Activated CD4-positive, alpha-beta memory T cell treated with anti-CD3 and anti-CD28 coated beads, Interleukin-2, amount 10 ng/mL, durations not matched to agents 7 days and 5 days (primary cell): ENCODE results near the gene DMAP1. TPM values are rescaled to one million over a fixed set of nuclear protein-coding genes. Genes with fewer than 3 reads are reported as not detected.
A peak's percentile ranks its signal among the peaks of the same experiment; 100 is the strongest.
"Not testable (repeated sequence)": the region's sequence is repeated elsewhere in the genome, so short reads cannot be mapped to it uniquely, and the experiment has no call there.

Experiments used
- CTCF ChIA-PET: fragments of 350-600 bp; sonication (Branson Sonifier 250); formaldehyde crosslinking; loops from one replicate; lab custom pipeline; 2021; ENCODE audit warnings: antibody characterized with exemption, inconsistent platforms; lab: Charles Lee
- POLR2A ChIA-PET: fragments of 350-600 bp; sonication (Branson Sonifier 250); formaldehyde crosslinking; loops from one replicate; lab custom pipeline; 2021; ENCODE audit warnings: antibody characterized with exemption; lab: Charles Lee
- DNase-seq: peaks from one replicate; pipeline ENCODE4 v3.0.0-alpha.2; 2020
- H3K27ac Mint-ChIP-seq: one replicate; pipeline ENCODE4 v1.8.0; 2021; ENCODE audit warnings: mild to moderate bottlenecking, mixed read lengths
- H3K27me3 Mint-ChIP-seq: one replicate; pipeline ENCODE4 v1.8.0; 2021; ENCODE audit warnings: mixed read lengths
- H3K36me3 Mint-ChIP-seq: one replicate; pipeline ENCODE4 v1.8.0; 2021; ENCODE audit warnings: low read depth, mixed read lengths
- H3K4me1 Mint-ChIP-seq: one replicate; pipeline ENCODE4 v1.8.0; 2021; ENCODE audit warnings: mixed read lengths
- H3K4me3 Mint-ChIP-seq: one replicate; pipeline ENCODE4 v1.8.0; 2021; ENCODE audit warnings: mild to moderate bottlenecking, mixed read lengths
- H3K9me3 Mint-ChIP-seq: one replicate; pipeline ENCODE4 v1.8.0; 2021; ENCODE audit warnings: mixed read lengths
- total RNA-seq, 2 experiments: library from RNA; stranded (reverse); gene quantifications; one replicate each; pipeline ENCODE4 v1.2.3, GENCODE V29; 2021

DMAP1 gene
- total RNA-seq: 10 to 100 TPM; 39.6 to 40.2 TPM

- peak; percentile 88 for DNase-seq
- ChIA-PET CTCF (interaction anchor here (0.6 to 1.4 kb wide), 7 partner anchors 44 to 1090 kb away, joined by 3 to 5 read pairs (median 3); no protein-coding TSS in a partner anchor), POLR2A (interaction anchor here (0.8 to 2.0 kb wide), 9 partner anchors 8 to 564 kb away, joined by 3 to 14 read pairs (median 4); partner anchors contain the start of gene KDM4A)
- H3K27ac Mint-ChIP-seq: peak within 1 kb of the TSS; percentile 90
- peaks cover 36% of the 10 kb centered on the region for H3K4me1 Mint-ChIP-seq
- H3K36me3 Mint-ChIP-seq: peaks cover 23% of the 10 kb centered on the region
- H3K27me3 Mint-ChIP-seq: no peaks in the 10 kb centered on the region
- no peaks in the 10 kb centered on the region for H3K9me3 Mint-ChIP-seq
- peak within 1 kb of the TSS; percentile 96 for H3K4me3 Mint-ChIP-seq
Observed at GRCh38 chr1:44213222-44214112, at the start of gene DMAP1. TSS of gene DMAP1 (plus strand) at chr1:44213471. CDS start at chr1:44213754, 283 bp downstream.

- Mint-ChIP-seq H3K27ac (no peak overlapping the region), H3K4me3 (no peak overlapping the region), H3K4me1 (peaks cover 8% of the 10 kb centered on the region), H3K36me3 (no peaks in the 10 kb centered on the region), H3K27me3 (peaks cover 19% of the 10 kb centered on the region), H3K9me3 (peaks cover 3% of the 10 kb centered on the region)
- DNase-seq: peak; percentile 49
- POLR2A ChIA-PET: no interaction called here
- CTCF ChIA-PET: interaction anchor here (0.8 kb wide), 1 partner anchor 44 kb away, joined by 3 read pairs; no protein-coding TSS in a partner anchor
Observed at GRCh38 chr1:44168520-44169098, 44.7 kb upstream of the DMAP1 start.

- ChIA-PET CTCF (interaction anchor here (1.1 kb wide), 1 partner anchor 42 kb away, joined by 3 read pairs; the partner anchor contains the start of gene DMAP1), POLR2A (no interaction called here)
- DNase-seq: no peak
- Mint-ChIP-seq H3K36me3 (peaks cover 5% of the 10 kb centered on the region), H3K4me3 (no peak overlapping the region), H3K27me3 (peaks cover 21% of the 10 kb centered on the region), H3K9me3 (peaks cover 11% of the 10 kb centered on the region), H3K27ac (no peak overlapping the region), H3K4me1 (peaks cover 8% of the 10 kb centered on the region)
Observed at GRCh38 chr1:44170281-44170823, 42.9 kb upstream of the DMAP1 start.

GRCh38 chr1:44174630-44175029 lies 38.6 kb upstream of the DMAP1 start:
- no peak for DNase-seq
- Mint-ChIP-seq H3K9me3 (peaks cover 13% of the 10 kb centered on the region), H3K27me3 (peaks cover 15% of the 10 kb centered on the region), H3K27ac (no peak overlapping the region), H3K4me3 (no peak overlapping the region), H3K36me3 (peaks cover 7% of the 10 kb centered on the region), H3K4me1 (no peaks in the 10 kb centered on the region)
- ChIA-PET POLR2A (no interaction called here), CTCF (no interaction called here)

GRCh38 chr1:44200336-44200735 lies 12.9 kb upstream of the DMAP1 start:
- CTCF ChIA-PET: no interaction called here
- H3K27ac Mint-ChIP-seq: no peak overlapping the region
- no peaks in the 10 kb centered on the region for H3K4me1 Mint-ChIP-seq
- no peak overlapping the region for H3K4me3 Mint-ChIP-seq
- no peaks in the 10 kb centered on the region for H3K36me3 Mint-ChIP-seq
- H3K27me3 Mint-ChIP-seq: no peaks in the 10 kb centered on the region
- no peaks in the 10 kb centered on the region for H3K9me3 Mint-ChIP-seq
- POLR2A ChIA-PET: interaction anchor here (0.6 kb wide), 1 partner anchor 39 kb away, joined by 3 read pairs; no protein-coding TSS in a partner anchor
- DNase-seq: no peak

- H3K27ac Mint-ChIP-seq, H3K9me3 Mint-ChIP-seq, H3K36me3 Mint-ChIP-seq, H3K4me3 Mint-ChIP-seq, POLR2A ChIA-PET, CTCF ChIA-PET, H3K4me1 Mint-ChIP-seq, H3K27me3 Mint-ChIP-seq, DNase-seq: not testable (repeated sequence)
Observed at GRCh38 chr1:44206545-44206944, 6.7 kb upstream of the DMAP1 start.

- Mint-ChIP-seq H3K27ac (no peak overlapping the region), H3K36me3 (no peaks in the 10 kb centered on the region), H3K9me3 (no peaks in the 10 kb centered on the region), H3K4me1 (peaks cover 8% of the 10 kb centered on the region), H3K4me3 (no peak overlapping the region), H3K27me3 (no peaks in the 10 kb centered on the region)
- DNase-seq: no peak
- ChIA-PET POLR2A (no interaction called here), CTCF (no interaction called here)
Observed at GRCh38 chr1:44208226-44208625, 5.0 kb upstream of the DMAP1 start.

- Mint-ChIP-seq H3K9me3 (no peaks in the 10 kb centered on the region), H3K27me3 (no peaks in the 10 kb centered on the region), H3K4me3 (no peak overlapping the region), H3K27ac (no peak overlapping the region), H3K36me3 (peaks cover 9% of the 10 kb centered on the region), H3K4me1 (peaks cover 26% of the 10 kb centered on the region)
- CTCF ChIA-PET: no interaction called here
- DNase-seq: no peak
- POLR2A ChIA-PET: no interaction called here
Observed at GRCh38 chr1:44210595-44210994, 2.7 kb upstream of the DMAP1 start.

- ChIA-PET POLR2A (interaction anchor here (1.0 to 2.0 kb wide), 8 partner anchors 9 to 563 kb away, joined by 3 to 14 read pairs (median 5); partner anchors contain the start of gene KDM4A), CTCF (interaction anchor here (0.6 to 1.4 kb wide), 9 partner anchors 43 to 1091 kb away, joined by 3 to 5 read pairs (median 3); no protein-coding TSS in a partner anchor)
- Mint-ChIP-seq H3K27ac (peak overlapping the region; percentile 90), H3K4me3 (peak overlapping the region; percentile 96), H3K36me3 (peaks cover 21% of the 10 kb centered on the region), H3K4me1 (peaks cover 35% of the 10 kb centered on the region), H3K9me3 (no peaks in the 10 kb centered on the region), H3K27me3 (no peaks in the 10 kb centered on the region)
- peak; percentile 56 for DNase-seq
Observed at GRCh38 chr1:44212355-44213221, 683 bp upstream of the DMAP1 start.

GRCh38 chr1:44217809-44218410 lies 4.6 kb downstream of the DMAP1 start:
- Mint-ChIP-seq H3K36me3 (peaks cover 34% of the 10 kb centered on the region), H3K27me3 (no peaks in the 10 kb centered on the region), H3K9me3 (no peaks in the 10 kb centered on the region), H3K4me1 (peaks cover 31% of the 10 kb centered on the region), H3K4me3 (no peak overlapping the region), H3K27ac (no peak overlapping the region)
- POLR2A ChIA-PET: no interaction called here
- CTCF ChIA-PET: interaction anchor here (0.6 to 1.7 kb wide), 21 partner anchors 9 to 504 kb away, joined by 3 to 11 read pairs (median 4); no protein-coding TSS in a partner anchor
- peak; percentile 77 for DNase-seq

- ChIA-PET CTCF (interaction anchor here (1.1 to 1.7 kb wide), 6 partner anchors 8 to 434 kb away, joined by 3 to 11 read pairs (median 10); no protein-coding TSS in a partner anchor), POLR2A (no interaction called here)
- peaks cover 31% of the 10 kb centered on the region for H3K36me3 Mint-ChIP-seq
- H3K4me3 Mint-ChIP-seq: no peak overlapping the region
- no peak for DNase-seq
- no peaks in the 10 kb centered on the region for H3K9me3 Mint-ChIP-seq
- peaks cover 29% of the 10 kb centered on the region for H3K4me1 Mint-ChIP-seq
- no peaks in the 10 kb centered on the region for H3K27me3 Mint-ChIP-seq
- H3K27ac Mint-ChIP-seq: no peak overlapping the region
Observed at GRCh38 chr1:44218503-44219300, 5.4 kb downstream of the DMAP1 start.
